Aorta (tissue), 5 donors: Measurements from ENCODE around the gene IGFBPL1. TPM values are rescaled to one million over a fixed set of nuclear protein-coding genes. Genes with fewer than 3 reads are reported as not detected.

Source experiments
- ATAC-seq: fragments of 200-7000 bp; cut with Tn5 transposase; one replicate; pipeline ENCODE4 v1.9.1; 2022; ENCODE audit warnings: moderate library complexity; ENCODE audit not compliant: low FRiP score
- DNase-seq, 2 donors: peaks; one replicate each; pipeline ENCODE4 v3.0.0-alpha.2; 2020
- H3K27ac ChIP-seq, 2 donors: one replicate each; pipeline ENCODE4 v1.5.1; 2013; ENCODE audit warnings: low read length in 2 of 2, mild to moderate bottlenecking in 2 of 2, moderate library complexity in 2 of 2, control low read depth in 1 of 2, inconsistent platforms in 1 of 2, low read depth in 1 of 2
- H3K27me3 ChIP-seq, 2 donors: one replicate each; pipeline ENCODE4 v1.6.1; 2013; ENCODE audit warnings: control low read depth in 1 of 2, low read length in 1 of 2, mild to moderate bottlenecking in 1 of 2, moderate library complexity in 1 of 2; ENCODE audit not compliant: insufficient read depth in 2 of 2, control insufficient read depth in 1 of 2
- H3K36me3 ChIP-seq, 2 donors: one replicate each; pipeline ENCODE4 v1.6.1; 2013; ENCODE audit warnings: control low read depth in 1 of 2, low read length in 1 of 2, mild to moderate bottlenecking in 1 of 2; ENCODE audit not compliant: insufficient read depth in 2 of 2, control insufficient read depth in 1 of 2
- H3K4me1 ChIP-seq, 2 donors: one replicate each; pipeline ENCODE4 v1.6.1; 2013; ENCODE audit warnings: low read length in 2 of 2, control low read depth in 1 of 2, mild to moderate bottlenecking in 1 of 2, moderate library complexity in 1 of 2; ENCODE audit not compliant: insufficient read depth in 2 of 2, control insufficient read depth in 1 of 2
- H3K4me3 ChIP-seq, 2 donors: one replicate each; pipeline ENCODE4 v1.5.1; 2013; ENCODE audit warnings: low read length in 2 of 2, control low read depth in 1 of 2, mild to moderate bottlenecking in 1 of 2
- H3K9me3 ChIP-seq: one replicate; pipeline ENCODE4 v1.6.1; 2013; ENCODE audit warnings: mild to moderate bottlenecking, low read length; ENCODE audit not compliant: control insufficient read depth
- WGBS, 2 donors: extraction: QIAGEN DNeasy Blood & Tissue Kit; methylation state at CpG; one replicate each; pipeline ENCODE4 v1.1.7; 2013; 5-methylcytosine and 5-hydroxymethylcytosine counted together
- intact Hi-C, 2 donors: fragments of 100-400 bp; cut with DNase I; formaldehyde crosslinking; loops; one replicate each; pipeline versions ENCODE4 v1.14.2 to v1.15.0; 2022
- polyA plus RNA-seq, 2 donors: library from polyadenylated mRNA; stranded (reverse); fragments of 200-250 nt; gene quantifications; one replicate each; pipeline ENCODE4 v1.2.3, GENCODE V29; 2013
- total RNA-seq, 2 donors: library from RNA; stranded (reverse); fragmentation: NEBNext Ultra II Directional; extraction: Animal tissue kit (Norgen Biotek cat#: 25700); gene quantifications; one replicate each; pipeline ENCODE4 v1.2.1, GENCODE V29; 2021
- donor health status: healthy with polysubstance abuse.
- donor health status: Bipolar disorder and iron deficiency.
- donor health status: DM: no; HTN: no; CAD: no.
- donor health status: DM: no; HTN: no; CAD: no.
- donor health status: DM: yes; HTN: yes; CAD: no.

The IGFBPL1 gene
- total and polyA plus RNA-seq, 4 donors: 0.72 to 27.8 (median 3.9) TPM

- ATAC-seq: no peak
- DNase-seq: no peak
- H3K9me3 ChIP-seq: no peaks in the 10 kb centered on the region
- no peaks in the 10 kb centered on the region for H3K27me3 ChIP-seq
- H3K27ac ChIP-seq: no peak overlapping the region
- H3K36me3 ChIP-seq: no peaks in the 10 kb centered on the region
- WGBS, 2 donors: 88% methylated on average over 7 of the region's 7 CpGs
- H3K4me3 ChIP-seq: no peak overlapping the region
- intact Hi-C loops: loop anchor here (1.0 to 5.0 kb wide), 4 partner anchors 46 to 614 kb away; no protein-coding TSS in a partner anchor
- no peaks in the 10 kb centered on the region for H3K4me1 ChIP-seq
Observed at GRCh38 chr9:38360839-38361472, 63.3 kb downstream of the IGFBPL1 start.

- DNase-seq (peak in 1 of 2 donors; percentile 40), ATAC-seq (no peak)
- 66% methylated on average over 5 of the region's 5 CpGs for WGBS, 2 donors
- Histone ChIP-seq H3K4me1 (no peaks in the 10 kb centered on the region), H3K27me3 (no peaks in the 10 kb centered on the region), H3K36me3 (no peaks in the 10 kb centered on the region), H3K4me3 (no peak overlapping the region), H3K9me3 (no peaks in the 10 kb centered on the region), H3K27ac (no peak overlapping the region)
- intact Hi-C loops: loop anchor here (5.0 to 10.0 kb wide), 6 partner anchors 53 to 613 kb away; no protein-coding TSS in a partner anchor
Observed at GRCh38 chr9:38359689-38360385, 64.4 kb downstream of the IGFBPL1 start.

- Histone ChIP-seq H3K4me3 (no peak overlapping the region), H3K27me3 (no peaks in the 10 kb centered on the region), H3K9me3 (no peaks in the 10 kb centered on the region), H3K27ac (no peak overlapping the region), H3K36me3 (no peaks in the 10 kb centered on the region), H3K4me1 (no peaks in the 10 kb centered on the region)
- WGBS, 2 donors: 75 to 94% methylated on average over 6 of the region's 6 CpGs
- no peak for DNase-seq
- no peak for ATAC-seq
- intact Hi-C loops: loop anchor here (5.0 to 10.0 kb wide), 3 partner anchors 52 to 287 kb away; no protein-coding TSS in a partner anchor
Observed at GRCh38 chr9:38359297-38359653, 65.0 kb downstream of the IGFBPL1 start.

- DNase-seq: peak in 1 of 2 donors; percentile 70
- intact Hi-C loops: loop anchor here (5.0 to 10.0 kb wide), 3 partner anchors 51 to 286 kb away; no protein-coding TSS in a partner anchor
- Histone ChIP-seq H3K9me3 (no peaks in the 10 kb centered on the region), H3K36me3 (no peaks in the 10 kb centered on the region), H3K27ac (no peak overlapping the region), H3K27me3 (no peaks in the 10 kb centered on the region), H3K4me3 (no peak overlapping the region), H3K4me1 (no peaks in the 10 kb centered on the region)
- no peak for ATAC-seq
- WGBS, 2 donors: 82 to 84% methylated on average over 9 of the region's 9 CpGs
Observed at GRCh38 chr9:38358390-38359296, 65.6 kb downstream of the IGFBPL1 start.

GRCh38 chr9:38357350-38358114 is 66.7 kb downstream of the IGFBPL1 start:
- ATAC-seq: no peak

GRCh38 chr9:38356851-38357250 is 67.4 kb downstream of the IGFBPL1 start:
- WGBS, 2 donors: 77 to 88% methylated on average over 5 of the region's 5 CpGs
- H3K27ac ChIP-seq: no peak overlapping the region
- no peaks in the 10 kb centered on the region for H3K27me3 ChIP-seq
- intact Hi-C loops: loop anchor here (5.0 to 10.0 kb wide), 3 partner anchors 50 to 285 kb away; no protein-coding TSS in a partner anchor
- H3K36me3 ChIP-seq: no peaks in the 10 kb centered on the region
- no peaks in the 10 kb centered on the region for H3K4me1 ChIP-seq
- H3K4me3 ChIP-seq: no peak overlapping the region
- no peaks in the 10 kb centered on the region for H3K9me3 ChIP-seq
- DNase-seq (no peak), ATAC-seq (no peak)

More at GRCh38 chr9:38357350-38358114, 66.7 kb downstream of the IGFBPL1 start:
- WGBS, 2 donors: 92 to 95% methylated on average over 5 of the region's 5 CpGs
- DNase-seq: peak in 1 of 2 donors; percentile 40
- Histone ChIP-seq H3K27ac (no peak overlapping the region), H3K27me3 (no peaks in the 10 kb centered on the region), H3K9me3 (no peaks in the 10 kb centered on the region), H3K36me3 (no peaks in the 10 kb centered on the region), H3K4me3 (no peak overlapping the region), H3K4me1 (no peaks in the 10 kb centered on the region)
- intact Hi-C loops: loop anchor here (5.0 to 10.0 kb wide), 3 partner anchors 50 to 285 kb away; no protein-coding TSS in a partner anchor
